Heart left ventricle (tissue), 13 donors: ENCODE data around the gene NXNL2.

Experiments used
- POLR2A ChIP-seq, 2 donors: fragments of 450-650 bp; IDR thresholded peaks; one replicate each; pipeline ENCODE4 v1.6.1; 2017; ENCODE audit warnings: antibody characterized with exemption in 2 of 2, mild to moderate bottlenecking in 2 of 2, moderate library complexity in 2 of 2
- TF ChIP-seq, protein P1 (sequence below), 12 donors: fragments of 200-600 bp; sonication (generic) in 4 of 12; IDR thresholded peaks; one replicate each; pipeline versions ENCODE4 v1.5.0 to v1.8.0; 2018 to 2022; ENCODE audit warnings: antibody characterized with exemption in 12 of 12, mild to moderate bottlenecking in 5 of 12
- donor health status: ischemic (EF 13 %, LVEDD 7.1; RV severe dilation, severe dysfunction).
- donor health status: DM: no; HTN: yes; CAD: no.
- donor health status: DM: no; HTN: no; CAD: no.
- donor health status: ischemic (EF 25% LVEDD 6.9; RV normal size, moderate dysfunction).
- donor health status: ischemic (EF 25% LVEDD 5.7; RV mildly dilated, moderate dysfunction).
- donor health status: ischemic (EF 35%, LVEDD 5.7; RV mildly dilated, moderate dysfunction).
- donor health status: nonischemic (EF 11% LVEDD 7.7; RV severe dilation, severe dysfunction).
- donor health status: DM: yes; HTN: yes; CAD: no.
- donor health status: PGD.
- donor health status: ischemic (EF 29% LVEDD 5.4; RV normal size, mild dysfunction).
- donor health status: nonischemic (EF 23%, LVEDD 6.1; RV moderate dilation, normal function).

- TF ChIP-seq, protein P1, sequence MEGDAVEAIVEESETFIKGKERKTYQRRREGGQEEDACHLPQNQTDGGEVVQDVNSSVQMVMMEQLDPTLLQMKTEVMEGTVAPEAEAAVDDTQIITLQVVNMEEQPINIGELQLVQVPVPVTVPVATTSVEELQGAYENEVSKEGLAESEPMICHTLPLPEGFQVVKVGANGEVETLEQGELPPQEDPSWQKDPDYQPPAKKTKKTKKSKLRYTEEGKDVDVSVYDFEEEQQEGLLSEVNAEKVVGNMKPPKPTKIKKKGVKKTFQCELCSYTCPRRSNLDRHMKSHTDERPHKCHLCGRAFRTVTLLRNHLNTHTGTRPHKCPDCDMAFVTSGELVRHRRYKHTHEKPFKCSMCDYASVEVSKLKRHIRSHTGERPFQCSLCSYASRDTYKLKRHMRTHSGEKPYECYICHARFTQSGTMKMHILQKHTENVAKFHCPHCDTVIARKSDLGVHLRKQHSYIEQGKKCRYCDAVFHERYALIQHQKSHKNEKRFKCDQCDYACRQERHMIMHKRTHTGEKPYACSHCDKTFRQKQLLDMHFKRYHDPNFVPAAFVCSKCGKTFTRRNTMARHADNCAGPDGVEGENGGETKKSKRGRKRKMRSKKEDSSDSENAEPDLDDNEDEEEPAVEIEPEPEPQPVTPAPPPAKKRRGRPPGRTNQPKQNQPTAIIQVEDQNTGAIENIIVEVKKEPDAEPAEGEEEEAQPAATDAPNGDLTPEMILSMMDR (IDR thresholded peaks at IDR 0.05): no peak
- TF ChIP-seq POLR2A (IDR thresholded peaks at IDR 0.05): no peak
Measured at GRCh38 chr9:88521308-88521707, 13.7 kb upstream of the NXNL2 start.
